ENCODE data around the gene TULP1. TPM values are rescaled to one million over a fixed set of nuclear protein-coding genes. Genes with fewer than 3 reads are reported as not detected.
A peak's percentile ranks its signal among the peaks of the same experiment; 100 is the strongest.

TULP1 gene
- total RNA-seq, 4 donors from 2014 or later: not detected

DNA sequence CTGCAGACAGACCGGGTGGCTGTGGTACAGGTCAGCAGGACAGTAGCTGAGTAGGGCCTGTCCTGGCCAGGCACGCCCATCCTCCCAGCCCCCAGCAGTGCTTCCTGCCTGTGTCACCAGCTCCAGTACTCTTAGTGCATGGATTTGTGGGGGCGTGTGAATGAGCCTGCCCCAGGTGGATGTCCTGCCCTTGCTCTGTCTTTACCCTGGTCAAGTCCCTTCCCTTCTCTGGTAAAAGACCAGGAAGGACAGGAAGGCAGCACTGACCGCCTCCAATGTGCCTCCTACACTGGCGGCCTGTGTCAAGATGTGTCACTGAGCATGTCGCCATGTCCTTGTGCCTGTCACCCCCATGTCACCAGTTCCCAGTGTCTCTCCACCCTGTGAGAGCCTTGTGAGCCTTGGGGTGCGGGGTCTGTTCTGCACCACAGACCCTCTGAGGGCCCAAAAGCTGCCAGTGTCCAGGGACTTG lies 27.7 kb downstream of the TULP1 start:
- DNase-seq: peak; percentile 37 to 51
- Histone ChIP-seq H3K36me3 (no peaks in the 10 kb centered on the region), H3K27ac (peak overlapping the region; percentile 81 to 87 (median 85)), H3K9me3 (no peaks in the 10 kb centered on the region), H3K4me3 (replicated peaks in 1 of 3) (no peak overlapping the region), H3K4me1 (peaks cover 25 to 36% of the 10 kb centered on the region in 2 donors), H3K27me3 (no peaks in the 10 kb centered on the region)
- WGBS, 2 donors: 88 to 100% methylated on average over 1 to 7 of the region's 7 CpGs
- TF ChIP-seq, protein P1, sequence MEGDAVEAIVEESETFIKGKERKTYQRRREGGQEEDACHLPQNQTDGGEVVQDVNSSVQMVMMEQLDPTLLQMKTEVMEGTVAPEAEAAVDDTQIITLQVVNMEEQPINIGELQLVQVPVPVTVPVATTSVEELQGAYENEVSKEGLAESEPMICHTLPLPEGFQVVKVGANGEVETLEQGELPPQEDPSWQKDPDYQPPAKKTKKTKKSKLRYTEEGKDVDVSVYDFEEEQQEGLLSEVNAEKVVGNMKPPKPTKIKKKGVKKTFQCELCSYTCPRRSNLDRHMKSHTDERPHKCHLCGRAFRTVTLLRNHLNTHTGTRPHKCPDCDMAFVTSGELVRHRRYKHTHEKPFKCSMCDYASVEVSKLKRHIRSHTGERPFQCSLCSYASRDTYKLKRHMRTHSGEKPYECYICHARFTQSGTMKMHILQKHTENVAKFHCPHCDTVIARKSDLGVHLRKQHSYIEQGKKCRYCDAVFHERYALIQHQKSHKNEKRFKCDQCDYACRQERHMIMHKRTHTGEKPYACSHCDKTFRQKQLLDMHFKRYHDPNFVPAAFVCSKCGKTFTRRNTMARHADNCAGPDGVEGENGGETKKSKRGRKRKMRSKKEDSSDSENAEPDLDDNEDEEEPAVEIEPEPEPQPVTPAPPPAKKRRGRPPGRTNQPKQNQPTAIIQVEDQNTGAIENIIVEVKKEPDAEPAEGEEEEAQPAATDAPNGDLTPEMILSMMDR (IDR thresholded peaks at IDR 0.05): no peak
- TF ChIP-seq POLR2A (IDR thresholded peaks at IDR 0.05): no peak
- intact Hi-C loops (cut with DNase I): no loop called here

DNA sequence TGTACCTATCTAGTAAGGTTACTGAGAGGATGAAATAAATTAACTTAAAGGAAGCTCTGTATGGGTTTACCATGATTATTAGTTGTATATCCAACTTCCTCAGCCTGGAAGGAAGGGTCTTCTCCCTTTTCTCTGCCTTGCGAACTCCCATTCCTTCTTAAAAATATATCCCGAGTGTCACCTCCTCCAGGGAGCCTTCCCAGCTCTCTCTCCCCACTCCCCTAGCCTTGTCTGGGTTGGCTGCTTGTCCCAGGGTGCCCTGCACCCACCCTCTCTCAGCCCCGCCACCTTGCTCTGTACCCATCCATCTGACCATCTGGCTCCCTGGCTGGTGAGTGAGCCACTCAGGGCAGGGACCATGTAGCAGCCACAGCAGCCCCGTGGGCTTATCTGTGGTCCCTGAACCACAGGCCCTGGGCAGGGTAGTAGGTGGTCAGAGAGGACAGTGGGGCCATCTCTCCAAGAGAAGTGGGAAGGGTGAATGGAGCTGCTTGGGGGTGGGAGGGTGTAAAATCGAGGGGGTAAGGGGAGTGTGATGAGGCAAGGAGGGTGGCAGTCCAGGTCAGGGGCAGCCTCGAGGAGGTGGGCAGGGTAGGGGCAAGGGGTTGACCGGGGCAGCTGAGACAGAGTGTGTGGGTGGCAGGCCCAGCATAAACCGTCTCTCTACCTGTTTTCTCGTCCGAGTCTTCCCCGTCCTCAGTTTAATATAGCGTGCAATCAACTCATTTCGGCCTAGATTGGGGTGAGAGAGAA lies 28.6 kb downstream of the TULP1 start:
- no peak for DNase-seq
- Histone ChIP-seq H3K4me1 (peaks cover 22 to 35% of the 10 kb centered on the region in 2 donors), H3K4me3 (replicated peaks in 1 of 3) (no peak overlapping the region), H3K27me3 (no peaks in the 10 kb centered on the region), H3K27ac (no peak overlapping the region), H3K36me3 (no peaks in the 10 kb centered on the region), H3K9me3 (no peaks in the 10 kb centered on the region)
- intact Hi-C loops (cut with DNase I): no loop called here
- TF ChIP-seq POLR2A (IDR thresholded peaks at IDR 0.05): no peak
- TF ChIP-seq, protein P1 (IDR thresholded peaks at IDR 0.05): no peak
- WGBS, 2 donors: 89% methylated on average over 13 of the region's 13 CpGs

DNA sequence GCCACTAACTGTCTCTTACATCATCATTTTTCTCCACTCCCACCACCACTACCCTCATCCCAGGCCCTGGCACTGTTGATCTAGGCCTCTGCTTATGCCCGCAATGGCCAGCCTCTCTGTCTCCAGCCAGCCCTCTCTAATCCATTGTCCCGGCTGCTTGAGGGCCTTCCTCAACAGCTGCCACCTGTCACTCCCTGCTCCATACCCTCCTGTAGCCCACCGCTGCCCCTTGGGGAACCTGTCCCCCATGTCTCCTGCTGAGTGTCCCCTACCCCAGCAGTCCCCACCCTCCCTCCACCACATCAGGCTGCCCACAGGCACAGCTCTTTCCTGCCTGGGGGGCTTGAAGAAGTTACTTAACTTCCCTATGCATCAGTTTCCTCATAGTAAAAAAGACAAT lies 29.2 kb downstream of the TULP1 start:
- DNase-seq: no peak
- no peak overlapping the region for H3K4me3 ChIP-seq (replicated peaks in 1 of 3)
- H3K36me3 ChIP-seq: no peaks in the 10 kb centered on the region
- TF ChIP-seq, protein P1 (IDR thresholded peaks at IDR 0.05): no peak
- TF ChIP-seq POLR2A (IDR thresholded peaks at IDR 0.05): no peak
- no peak overlapping the region for H3K27ac ChIP-seq
- H3K9me3 ChIP-seq: no peaks in the 10 kb centered on the region
- 90 to 92% methylated on average over 3 of the region's 3 CpGs for WGBS, 2 donors
- intact Hi-C loops (cut with DNase I): no loop called here
- peaks cover 22 to 35% of the 10 kb centered on the region in 2 donors for H3K4me1 ChIP-seq
- no peaks in the 10 kb centered on the region for H3K27me3 ChIP-seq

DNA sequence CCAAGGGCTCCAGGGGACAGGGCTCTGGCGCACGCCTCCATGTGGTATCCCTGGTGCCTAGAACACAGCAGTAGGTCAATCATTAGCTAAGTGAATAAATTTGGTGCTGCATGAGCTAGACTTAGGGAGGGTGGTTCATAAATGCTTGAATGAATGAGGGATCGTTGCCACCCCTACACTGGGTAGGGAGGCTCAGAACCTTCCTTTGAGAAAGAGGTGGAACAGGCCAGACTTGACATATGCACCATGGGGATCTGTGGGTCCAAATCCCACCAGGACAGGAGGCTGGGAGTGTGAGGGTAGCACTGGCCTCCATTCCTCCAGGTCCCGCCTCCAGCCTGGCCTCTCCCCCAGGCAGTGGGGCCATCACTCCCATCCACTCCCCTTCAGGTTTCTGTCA lies 29.6 kb downstream of the TULP1 start:
- Histone ChIP-seq H3K27me3 (no peaks in the 10 kb centered on the region), H3K4me3 (replicated peaks in 1 of 3) (no peak overlapping the region), H3K9me3 (no peaks in the 10 kb centered on the region), H3K27ac (no peak overlapping the region), H3K4me1 (peaks cover 22 to 32% of the 10 kb centered on the region in 2 donors), H3K36me3 (peaks cover 0 to 4% of the 10 kb centered on the region in 2 donors)
- 94 to 96% methylated on average over 4 of the region's 4 CpGs for WGBS, 2 donors
- DNase-seq: no peak
- TF ChIP-seq, protein P1 (IDR thresholded peaks at IDR 0.05): no peak
- TF ChIP-seq POLR2A (IDR thresholded peaks at IDR 0.05): no peak
- intact Hi-C loops (cut with DNase I): no loop called here

DNA sequence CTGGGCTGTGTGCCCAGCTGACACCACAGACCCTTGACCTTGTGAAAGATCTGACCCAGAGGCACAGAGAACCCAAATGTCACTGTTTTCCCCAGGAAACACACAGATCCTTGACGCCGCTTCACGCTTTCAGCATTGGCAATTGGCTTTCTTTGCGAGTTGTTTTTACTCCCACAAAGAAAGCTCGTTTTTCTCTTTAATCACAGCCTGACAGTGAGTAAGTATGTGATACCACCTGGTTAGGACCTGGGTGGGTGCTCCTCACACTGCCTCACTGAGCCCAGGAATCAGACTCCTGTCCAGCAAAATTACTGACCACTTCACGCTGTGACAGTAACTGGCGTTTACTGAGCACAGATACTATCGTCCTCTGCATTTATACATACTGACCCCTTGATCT lies 31.5 kb downstream of the TULP1 start:
- intact Hi-C loops (cut with DNase I): no loop called here
- no peak for DNase-seq
- Histone ChIP-seq H3K36me3 (peaks cover 0 to 4% of the 10 kb centered on the region in 2 donors), H3K27me3 (no peaks in the 10 kb centered on the region), H3K4me1 (peaks cover 13 to 15% of the 10 kb centered on the region in 2 donors), H3K9me3 (no peaks in the 10 kb centered on the region), H3K27ac (no peak overlapping the region), H3K4me3 (replicated peaks in 1 of 3) (no peak overlapping the region)
- no peak for TF ChIP-seq POLR2A (IDR thresholded peaks at IDR 0.05)
- TF ChIP-seq, protein P1 (IDR thresholded peaks at IDR 0.05): no peak
- 84 to 89% methylated on average over 8 of the region's 8 CpGs for WGBS, 2 donors
